T-helper 2 cell treated with Interferon-gamma antibody and Interleukin-4, amounts not matched to agents 5 μg/mL and 100 μg/mL, for 36 hours (primary cell): Measurements from ENCODE around the gene C1QTNF12.
"Not testable (repeated sequence)": the region's sequence is repeated elsewhere in the genome, so short reads cannot be mapped to it uniquely, and the experiment has no call there.

ENCODE experiments used
- DNase-seq: peaks from one replicate; pipeline ENCODE4 v3.0.0; 2021; ENCODE audit warnings: low spot score
- H3K27ac Mint-ChIP-seq: one replicate; pipeline ENCODE4 v1.8.0; 2021; ENCODE audit warnings: mild to moderate bottlenecking, mixed read lengths
- H3K27me3 Mint-ChIP-seq: one replicate; pipeline ENCODE4 v1.8.0; 2021; ENCODE audit warnings: low read depth, mixed read lengths
- H3K36me3 Mint-ChIP-seq: one replicate; pipeline ENCODE4 v1.8.0; 2021; ENCODE audit warnings: low read depth, mixed read lengths
- H3K4me1 Mint-ChIP-seq: one replicate; pipeline ENCODE4 v1.8.0; 2021; ENCODE audit warnings: low read depth, mixed read lengths
- H3K4me3 Mint-ChIP-seq: one replicate; pipeline ENCODE4 v1.8.0; 2022; ENCODE audit warnings: mild to moderate bottlenecking, moderate library complexity, mixed read lengths
- H3K9me3 Mint-ChIP-seq: one replicate; pipeline ENCODE4 v1.8.0; 2021; ENCODE audit warnings: mixed read lengths

The C1QTNF12 gene

GRCh38 chr1:1196431-1197187 is 49.9 kb downstream of the C1QTNF12 start:
- no peak for DNase-seq
- Mint-ChIP-seq H3K27me3 (peaks cover 9% of the 10 kb centered on the region), H3K4me1 (peaks cover 3% of the 10 kb centered on the region), H3K27ac (no peak overlapping the region), H3K36me3 (peaks cover 5% of the 10 kb centered on the region), H3K4me3 (no peak overlapping the region), H3K9me3 (peaks cover 21% of the 10 kb centered on the region)

GRCh38 chr1:1195726-1196125 is 50.8 kb downstream of the C1QTNF12 start:
- not testable (repeated sequence) for H3K36me3 Mint-ChIP-seq, DNase-seq, H3K4me3 Mint-ChIP-seq, H3K27me3 Mint-ChIP-seq, H3K4me1 Mint-ChIP-seq, H3K27ac Mint-ChIP-seq
- peaks cover 21% of the 10 kb centered on the region for H3K9me3 Mint-ChIP-seq

GRCh38 chr1:1194723-1195122 is 51.8 kb downstream of the C1QTNF12 start:
- no peak for DNase-seq
- Mint-ChIP-seq H3K27ac (no peak overlapping the region), H3K27me3 (peaks cover 12% of the 10 kb centered on the region), H3K9me3 (peaks cover 21% of the 10 kb centered on the region), H3K4me1 (no peaks in the 10 kb centered on the region), H3K36me3 (peaks cover 5% of the 10 kb centered on the region), H3K4me3 (no peak overlapping the region)
